GM12873 (cell line): ENCODE results near the gene AFG1L.

Experiments
- CTCF ChIP-seq: IDR thresholded peaks from 2 replicates; pipeline ENCODE4 v1.5.1; 2012; ENCODE audit warnings: low read depth, mild to moderate bottlenecking, moderate library complexity, low read length, control low read depth; ENCODE audit not compliant: insufficient read depth; ENCODE audit errors: missing control alignments

The AFG1L gene

DNA sequence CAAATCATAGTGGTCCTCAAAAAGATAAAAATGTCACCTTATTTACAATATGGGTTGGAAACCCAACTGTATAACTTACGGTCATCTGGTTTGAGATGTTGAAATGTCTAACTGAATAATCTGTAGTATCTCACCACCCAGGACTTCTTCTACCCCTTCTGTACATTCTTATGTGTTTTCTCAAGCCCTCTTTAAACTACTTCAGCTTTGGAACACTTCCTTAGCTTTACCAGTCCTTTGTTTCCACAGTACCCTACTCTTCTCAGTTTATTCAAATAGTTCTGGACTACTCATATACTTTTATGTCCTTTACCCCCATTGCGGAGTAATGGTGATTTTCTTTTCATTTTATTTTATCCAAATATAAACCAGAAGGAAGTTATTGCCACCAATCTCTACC, 137.3 kb downstream of the AFG1L start:
- TF ChIP-seq CTCF = no peak

GRCh38 chr6:108432792-108433191, 137.9 kb downstream of the AFG1L start:
- no peak for TF ChIP-seq CTCF

DNA sequence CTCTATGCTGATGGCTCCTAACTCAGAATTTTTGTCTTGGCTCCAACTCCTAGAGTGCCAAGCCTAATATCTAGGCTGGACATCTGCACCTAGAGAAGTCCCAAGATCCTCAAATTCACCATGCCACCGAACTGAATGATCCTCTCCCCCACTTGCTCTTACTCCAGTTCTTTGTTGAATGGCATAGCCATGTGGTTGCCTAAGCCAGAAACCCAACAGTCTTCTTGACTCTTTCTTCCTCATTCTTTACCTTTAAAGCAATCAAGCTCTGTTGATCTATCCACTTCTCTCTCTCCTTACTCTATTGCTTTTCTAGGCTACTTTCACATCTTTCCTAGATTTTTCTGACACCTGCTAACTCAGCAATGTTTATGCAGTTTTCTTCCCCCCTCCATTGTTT, 139.4 kb downstream of the AFG1L start:
- TF ChIP-seq CTCF = no peak

GRCh38 chr6:108435391-108435790, 140.5 kb downstream of the AFG1L start:
- TF ChIP-seq CTCF = no peak

DNA sequence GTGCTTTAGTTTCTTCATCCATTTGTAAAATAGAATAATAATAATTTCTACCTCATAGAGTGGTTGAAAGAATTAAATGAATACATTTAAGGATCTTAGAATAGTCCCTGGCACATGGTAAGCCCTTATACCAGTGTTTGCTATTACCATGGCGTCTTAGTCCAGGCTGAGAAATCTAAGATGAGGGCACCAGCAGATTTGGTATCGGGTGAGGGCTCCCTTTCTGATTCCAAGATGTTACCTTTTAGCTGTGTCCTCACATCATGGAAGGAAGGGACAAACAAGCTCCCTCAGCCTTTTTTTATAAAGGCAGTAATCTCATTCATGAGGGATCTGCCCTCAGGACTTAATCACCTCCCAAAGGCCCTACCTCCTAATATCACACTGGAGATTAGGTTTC, 141.9 kb downstream of the AFG1L start:
- TF ChIP-seq CTCF = no peak

GRCh38 chr6:108437821-108438220, 143.0 kb downstream of the AFG1L start:
- TF ChIP-seq CTCF = no peak

DNA sequence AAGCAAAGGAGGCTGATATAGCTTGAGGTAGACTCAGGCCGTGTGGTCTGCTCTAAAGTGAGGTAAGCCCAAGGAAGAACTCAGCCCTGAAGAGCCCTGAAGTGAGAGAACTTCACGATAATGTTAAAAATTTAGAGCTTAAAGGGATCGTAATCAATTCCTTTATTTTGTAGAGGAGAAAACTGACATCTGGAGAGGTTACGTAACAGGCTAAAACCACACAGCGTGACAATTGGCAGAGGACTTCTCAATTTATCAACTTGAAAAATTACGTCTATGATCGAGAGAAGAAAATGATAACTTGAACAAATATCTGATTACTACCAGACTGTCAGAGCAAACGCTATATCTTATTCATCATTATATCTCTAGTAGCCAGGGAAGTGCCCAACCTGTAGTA, 144.1 kb downstream of the AFG1L start:
- TF ChIP-seq CTCF = no peak
